AG04450 (cell line): ENCODE results near the gene ENO4. TPM values are rescaled to one million over a fixed set of nuclear protein-coding genes. Genes with fewer than 3 reads are reported as not detected.

ENCODE experiments used
- CTCF ChIA-PET: fragments of 300-600, 350-600 bp; formaldehyde crosslinking; extraction: SDS; loops from one replicate; lab custom pipeline; 2022; ENCODE audit warnings: antibody characterized with exemption, inconsistent platforms; lab: Charles Lee
- POLR2A ChIA-PET: fragments of 350-600 bp; formaldehyde crosslinking; extraction: SDS; loops from one replicate; lab custom pipeline; 2021; ENCODE audit warnings: antibody characterized with exemption, inconsistent platforms; lab: Yijun Ruan, JAX
- DNase-seq: peaks from one replicate; pipeline ENCODE4 v3.0.0-alpha.2; 2011; ENCODE audit warnings: low read depth, low spot score
- H3K27ac ChIP-seq: one replicate; pipeline ENCODE4 v1.5.1; 2012; ENCODE audit warnings: low read depth, low read length, control low read depth
- H3K27me3 ChIP-seq: one replicate; pipeline ENCODE4 v1.6.0; 2012; ENCODE audit warnings: low read length; ENCODE audit not compliant: control insufficient read depth, insufficient read depth
- H3K4me3 ChIP-seq: 2 replicates; pipeline ENCODE4 v1.5.1; 2011; ENCODE audit warnings: mild to moderate bottlenecking, low read depth, low read length, control low read depth
- H3K9me3 ChIP-seq: 2 replicates; pipeline ENCODE4 v1.5.1; 2012; ENCODE audit warnings: low read length; ENCODE audit not compliant: control insufficient read depth, insufficient read depth
- polyA plus RNA-seq: library from polyadenylated mRNA; depleted of rRNA; stranded (reverse); fragments of >200 nt; gene quantifications from 2 replicates; pipeline ENCODE4 v1.2.3, GENCODE V29; 2011
- TF ChIP-seq, protein P1 (sequence below): IDR thresholded peaks from 2 replicates; pipeline ENCODE4 v1.5.1; 2011; ENCODE audit warnings: low read depth, low read length, control low read depth, inconsistent platforms

The ENO4 gene
- polyA plus RNA-seq, 1 experiment = 0.11 TPM

DNA sequence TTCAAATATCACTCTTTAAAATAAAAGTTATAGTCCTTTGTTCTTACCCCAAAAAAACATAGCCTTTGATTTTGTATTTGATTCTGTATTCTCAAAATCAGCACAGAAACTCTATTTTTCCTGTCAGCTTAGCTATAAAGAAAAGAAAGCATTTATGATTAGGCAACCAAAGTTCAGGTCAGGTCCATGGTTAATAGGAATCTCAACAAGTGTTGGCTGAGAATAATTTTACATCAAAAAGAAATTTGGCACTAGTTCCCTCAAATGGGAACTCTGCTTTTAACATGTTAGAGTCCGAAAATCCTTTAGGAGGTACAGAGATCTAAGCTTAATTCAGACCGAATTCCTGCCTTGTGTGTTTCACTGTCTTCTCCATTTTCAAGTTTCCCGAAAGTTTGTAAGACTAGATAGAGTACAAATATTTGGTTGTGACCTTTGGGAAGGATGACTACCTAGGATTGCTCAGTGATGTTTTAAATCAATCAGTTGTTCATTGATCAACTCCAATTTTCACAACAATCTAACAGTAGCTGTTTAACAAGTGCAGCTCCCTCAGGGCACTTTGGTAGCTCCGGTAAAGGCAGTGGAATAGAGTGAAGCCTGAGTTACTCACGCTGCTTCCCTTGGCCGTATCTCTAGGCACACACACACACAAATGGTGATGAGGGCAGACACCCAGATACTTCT, 8.8 kb upstream of the ENO4 start:
- CTCF ChIA-PET = interaction anchor here (0.6 to 3.6 kb wide), 4 partner anchors 51 to 335 kb away, joined by 3 to 16 read pairs (median 4); no protein-coding TSS in a partner anchor
- DNase-seq = no peak
- Histone ChIP-seq H3K27me3 (peaks cover 9% of the 10 kb centered on the region), H3K4me3 (no peak overlapping the region), H3K9me3 (no peaks in the 10 kb centered on the region), H3K27ac (no peak overlapping the region)
- POLR2A ChIA-PET = no interaction called here
- TF ChIP-seq, protein P1, sequence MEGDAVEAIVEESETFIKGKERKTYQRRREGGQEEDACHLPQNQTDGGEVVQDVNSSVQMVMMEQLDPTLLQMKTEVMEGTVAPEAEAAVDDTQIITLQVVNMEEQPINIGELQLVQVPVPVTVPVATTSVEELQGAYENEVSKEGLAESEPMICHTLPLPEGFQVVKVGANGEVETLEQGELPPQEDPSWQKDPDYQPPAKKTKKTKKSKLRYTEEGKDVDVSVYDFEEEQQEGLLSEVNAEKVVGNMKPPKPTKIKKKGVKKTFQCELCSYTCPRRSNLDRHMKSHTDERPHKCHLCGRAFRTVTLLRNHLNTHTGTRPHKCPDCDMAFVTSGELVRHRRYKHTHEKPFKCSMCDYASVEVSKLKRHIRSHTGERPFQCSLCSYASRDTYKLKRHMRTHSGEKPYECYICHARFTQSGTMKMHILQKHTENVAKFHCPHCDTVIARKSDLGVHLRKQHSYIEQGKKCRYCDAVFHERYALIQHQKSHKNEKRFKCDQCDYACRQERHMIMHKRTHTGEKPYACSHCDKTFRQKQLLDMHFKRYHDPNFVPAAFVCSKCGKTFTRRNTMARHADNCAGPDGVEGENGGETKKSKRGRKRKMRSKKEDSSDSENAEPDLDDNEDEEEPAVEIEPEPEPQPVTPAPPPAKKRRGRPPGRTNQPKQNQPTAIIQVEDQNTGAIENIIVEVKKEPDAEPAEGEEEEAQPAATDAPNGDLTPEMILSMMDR = no peak

DNA sequence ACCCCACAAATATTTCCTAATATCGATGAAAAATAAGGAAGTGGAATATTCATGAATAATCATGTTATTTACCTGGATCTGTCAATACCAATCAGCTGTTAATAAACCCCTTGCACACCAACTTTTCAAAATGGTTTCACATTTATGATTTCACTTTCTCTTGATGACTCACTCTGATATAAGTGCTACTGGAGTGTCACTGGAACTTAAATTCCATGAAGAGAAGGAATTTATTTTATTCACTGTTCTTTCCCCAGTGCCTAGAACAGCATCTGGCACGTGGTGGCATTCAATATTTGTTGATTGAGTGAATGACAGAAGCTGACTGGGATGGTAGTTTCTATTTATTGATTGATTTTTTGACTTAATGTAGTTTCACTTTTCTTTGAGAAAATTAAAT, 3.5 kb upstream of the ENO4 start:
- ChIA-PET POLR2A (no interaction called here), CTCF (interaction anchor here (1.1 to 1.8 kb wide), 2 partner anchors 9 to 58 kb away, joined by 3 to 9 read pairs; no protein-coding TSS in a partner anchor)
- DNase-seq = no peak
- Histone ChIP-seq H3K9me3 (no peaks in the 10 kb centered on the region), H3K27ac (no peak overlapping the region), H3K4me3 (no peak overlapping the region), H3K27me3 (peaks cover 20% of the 10 kb centered on the region)
- TF ChIP-seq, protein P1 = no peak

DNA sequence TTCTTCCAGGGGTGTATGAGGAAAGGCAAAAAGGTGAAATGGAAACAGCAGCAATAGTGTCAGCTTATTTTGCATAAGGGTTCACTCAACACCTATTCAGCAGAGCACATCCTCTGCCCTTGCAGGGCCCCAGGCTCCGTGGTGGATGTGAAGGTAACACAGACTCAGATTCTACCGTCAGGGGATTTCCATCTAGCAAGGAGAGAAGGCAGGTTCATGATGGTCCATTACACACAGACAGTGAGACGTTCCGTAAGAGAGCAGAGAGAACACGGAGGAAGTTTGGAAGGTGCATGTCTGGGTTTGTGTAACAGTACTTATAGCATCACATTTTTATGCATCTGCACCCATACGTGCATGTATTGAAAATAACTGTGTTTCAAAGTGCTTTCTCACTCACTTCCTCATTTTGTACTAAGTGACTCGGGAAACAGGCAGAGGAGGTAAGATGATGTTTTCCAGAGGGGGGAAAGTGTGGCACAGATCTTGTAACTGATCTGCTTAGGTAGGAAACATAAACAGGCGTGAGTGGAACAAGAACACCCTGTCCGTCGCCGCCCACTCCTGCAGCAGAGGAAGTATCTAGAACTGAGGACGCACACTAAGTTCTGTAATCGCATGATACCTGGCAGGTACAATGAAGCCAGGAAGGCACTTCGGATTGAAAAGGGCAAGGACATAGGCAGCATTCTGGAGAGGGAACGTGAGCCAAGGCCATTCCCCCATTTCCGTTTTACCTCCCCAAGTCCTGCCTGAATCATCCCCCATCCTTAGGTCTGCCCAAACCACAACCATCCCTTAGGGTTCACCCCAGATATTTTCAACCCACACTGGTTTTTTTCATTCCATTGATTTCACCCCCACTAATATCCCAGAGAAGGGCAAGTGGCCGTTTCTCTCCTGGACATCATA, 1.0 kb upstream of the ENO4 start:
- no peak for DNase-seq
- ChIA-PET CTCF (interaction anchor here (1.3 to 1.5 kb wide), 2 partner anchors 319 to 327 kb away, joined by 7 to 9 read pairs; no protein-coding TSS in a partner anchor), POLR2A (interaction anchor here (0.8 kb wide), 1 partner anchor 156 kb away, joined by 4 read pairs; the partner anchor contains the start of gene SHTN1)
- no peak overlapping the region for H3K27ac ChIP-seq
- peak overlapping the region; percentile 75 for H3K4me3 ChIP-seq
- H3K9me3 ChIP-seq = no peaks in the 10 kb centered on the region
- peaks cover 21% of the 10 kb centered on the region for H3K27me3 ChIP-seq
- TF ChIP-seq, protein P1 = no peak

DNA sequence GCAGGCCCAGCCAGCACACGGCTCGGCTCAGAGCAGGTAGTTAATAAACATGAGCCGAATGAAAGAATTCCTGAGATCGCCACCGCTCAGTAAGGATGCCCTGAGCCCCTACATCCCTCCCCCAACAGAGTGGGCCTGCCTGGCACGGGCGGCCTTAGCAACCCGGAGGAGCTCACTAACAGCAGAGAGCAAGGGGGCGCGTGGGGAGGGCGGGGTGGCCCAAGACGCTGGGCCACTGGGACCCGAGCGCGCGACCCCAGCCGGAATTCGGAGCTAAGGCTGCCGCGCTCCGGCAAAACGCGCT, 403 bp upstream of the ENO4 start:
- TF ChIP-seq, protein P1 = no peak
- Histone ChIP-seq H3K4me3 (peak overlapping the region; percentile 75), H3K9me3 (no peaks in the 10 kb centered on the region), H3K27ac (no peak overlapping the region), H3K27me3 (peaks cover 21% of the 10 kb centered on the region)
- POLR2A ChIA-PET = interaction anchor here (0.8 kb wide), 1 partner anchor 156 kb away, joined by 4 read pairs; the partner anchor contains the start of gene SHTN1
- CTCF ChIA-PET = interaction anchor here (1.3 to 1.5 kb wide), 2 partner anchors 319 to 326 kb away, joined by 7 to 9 read pairs; no protein-coding TSS in a partner anchor
- DNase-seq = no peak
